NCI-H748 treated with DMSO at 0.1 percent for 48 hours (cell line): Measurements from ENCODE around the gene CFAP91.
"Not testable (repeated sequence)": the region's sequence is repeated elsewhere in the genome, so short reads cannot be mapped to it uniquely, and the experiment has no call there.

Source experiments
- DNase-seq: peaks from one replicate; lab custom pipeline; 2025; lab: John Stamatoyannopoulos, UW

The CFAP91 gene

GRCh38 chr3:119677641-119677934 is 25.2 kb upstream of the CFAP91 start:
- no peak for DNase-seq

- not testable (repeated sequence) for DNase-seq
Measured at GRCh38 chr3:119678209-119678608, 24.6 kb upstream of the CFAP91 start.

DNA sequence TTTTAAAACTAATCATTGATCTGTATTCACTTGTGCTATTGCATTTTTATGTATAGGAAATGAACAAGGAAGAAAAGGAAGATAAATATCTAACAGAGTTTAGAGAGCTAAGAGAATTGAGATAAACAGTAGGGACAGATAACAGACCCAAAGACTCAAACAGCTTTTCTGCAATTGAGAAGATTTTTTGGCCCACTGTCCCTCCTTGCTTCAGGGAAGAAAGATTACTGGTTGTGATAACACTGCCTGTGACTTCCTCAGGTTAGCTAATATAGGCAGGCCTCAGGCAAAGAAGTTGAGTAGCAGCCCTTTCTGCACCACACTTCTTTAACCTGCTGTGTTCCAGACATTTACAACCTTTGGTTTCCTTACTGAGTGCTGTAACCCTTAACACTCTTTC is 22.9 kb upstream of the CFAP91 start:
- no peak for DNase-seq

- DNase-seq: no peak
Measured at GRCh38 chr3:119681279-119681678, 21.5 kb upstream of the CFAP91 start.

GRCh38 chr3:119683421-119683820 is 19.4 kb upstream of the CFAP91 start:
- DNase-seq: no peak

DNA sequence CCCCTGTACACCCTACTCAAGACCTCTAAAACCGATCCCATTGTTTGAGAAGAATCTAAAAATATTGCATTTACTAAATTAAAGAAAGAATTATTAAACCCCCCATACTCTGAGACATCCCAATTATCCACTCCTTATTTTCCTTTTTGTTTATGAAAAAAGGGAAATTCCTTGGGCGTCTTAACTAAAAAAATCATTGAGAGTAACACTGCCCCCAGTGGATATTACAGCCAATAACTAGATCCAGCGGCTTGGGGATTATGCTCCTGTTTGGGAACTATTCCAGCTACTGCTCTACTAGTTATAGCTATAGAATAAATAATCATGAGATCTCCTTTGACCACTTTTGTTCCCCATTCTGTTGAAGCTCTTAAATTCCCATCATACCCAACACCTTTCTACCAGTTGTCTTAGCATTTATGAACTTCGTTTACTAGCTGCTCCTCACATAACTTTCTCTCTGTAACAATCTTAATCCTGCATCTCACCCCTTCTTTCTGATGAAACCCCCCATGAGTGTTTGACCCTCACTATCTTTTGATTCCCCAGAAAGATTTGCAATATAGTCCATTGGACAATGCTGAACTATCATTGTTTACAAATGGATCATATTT is 12.7 kb upstream of the CFAP91 start:
- no peak for DNase-seq

DNA sequence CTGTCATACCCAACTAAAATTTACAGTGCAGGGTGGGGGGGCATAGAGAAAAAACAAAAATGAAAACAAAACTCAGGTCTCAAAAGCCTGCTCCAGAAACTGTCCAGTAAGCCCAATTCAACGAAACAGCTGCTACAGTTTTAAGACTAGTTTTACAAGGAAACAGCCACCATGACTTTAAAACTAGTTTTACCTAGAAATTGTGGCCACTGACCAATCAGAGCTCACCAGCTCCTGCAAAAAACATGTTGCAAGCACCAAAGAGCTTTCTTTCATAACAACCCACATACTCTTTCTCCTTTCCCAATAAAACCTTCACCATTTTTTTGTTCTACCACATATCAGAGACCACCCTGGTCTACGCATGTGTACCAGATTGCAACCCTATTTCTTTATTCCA is 7.3 kb upstream of the CFAP91 start:
- no peak for DNase-seq

DNA sequence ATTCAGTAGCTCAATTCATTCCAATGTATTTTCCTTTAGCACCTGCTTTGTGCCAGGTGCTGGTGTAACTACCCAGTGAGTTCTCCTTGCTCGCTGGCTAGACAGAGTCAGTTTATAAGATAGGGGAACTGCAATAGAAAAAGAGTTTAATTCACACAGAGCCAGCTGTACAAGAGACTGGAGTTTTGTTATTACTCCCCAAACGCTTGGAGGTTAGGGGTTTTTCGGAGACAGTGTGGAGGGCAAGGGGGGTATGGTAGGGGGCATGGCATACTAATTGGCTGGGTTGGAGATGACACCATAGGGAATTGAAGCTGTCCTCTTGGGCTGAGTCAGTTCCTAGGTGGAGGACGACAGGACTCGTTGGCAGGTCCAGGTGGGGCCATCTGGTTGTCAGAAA is 5.4 kb upstream of the CFAP91 start:
- DNase-seq: no peak

DNA sequence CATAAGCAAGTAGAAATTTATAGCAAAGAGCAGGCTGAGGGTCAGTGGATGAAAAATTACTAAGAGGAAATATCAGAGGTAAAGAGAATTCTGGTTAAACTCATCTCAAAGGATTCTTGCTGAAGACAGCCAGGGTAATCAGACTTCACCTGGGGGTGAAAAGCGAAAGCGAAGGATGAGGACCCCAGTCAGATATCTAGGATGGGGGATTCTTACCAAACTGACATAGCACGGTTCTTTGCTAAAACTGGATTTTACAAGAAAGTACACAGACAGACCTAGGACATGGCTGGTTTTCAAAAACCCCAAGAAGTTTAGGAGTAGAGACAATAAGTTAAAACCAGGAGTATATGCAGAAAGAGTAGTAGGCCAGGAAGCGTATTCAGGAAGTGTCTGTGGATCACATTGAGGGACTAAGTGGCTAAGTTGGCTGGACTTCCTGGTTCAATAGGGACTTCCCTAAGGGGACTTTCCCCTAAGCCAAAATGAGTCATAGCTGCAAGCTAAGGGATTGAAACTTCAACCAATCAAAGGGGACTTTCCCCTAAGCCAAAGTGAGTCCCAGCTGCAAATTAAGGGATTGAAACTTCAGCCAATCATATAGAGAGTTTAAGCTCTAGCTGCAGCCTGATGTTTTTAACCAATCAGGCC is 2.4 kb upstream of the CFAP91 start:
- DNase-seq: no peak

- DNase-seq: no peak
Measured at GRCh38 chr3:119700920-119701734, 1.7 kb upstream of the CFAP91 start.

GRCh38 chr3:119703820-119704531 is 1.2 kb downstream of the CFAP91 start:
- no peak for DNase-seq

- DNase-seq: no peak
Measured at GRCh38 chr3:119715105-119715504, 12.3 kb downstream of the CFAP91 start.

DNA sequence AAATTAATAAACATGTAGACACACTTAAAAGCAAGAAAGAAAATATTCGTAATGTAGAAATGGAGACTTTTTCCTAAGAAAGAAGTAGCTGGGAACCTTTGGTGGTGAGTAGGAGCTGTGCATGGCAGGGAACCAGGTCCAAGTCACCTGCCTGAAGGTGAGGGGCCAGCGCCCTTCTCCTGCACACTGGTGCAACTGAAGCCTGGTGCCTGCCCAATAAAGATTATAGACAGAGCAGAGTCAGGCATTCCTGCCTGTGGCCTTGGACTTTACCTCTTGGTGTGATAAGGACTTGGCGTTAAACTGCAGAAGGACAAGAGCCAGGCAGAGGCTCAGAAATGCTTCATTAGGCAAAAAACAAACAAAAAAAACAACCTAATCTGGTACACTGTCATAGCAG is 14.2 kb downstream of the CFAP91 start:
- DNase-seq: no peak

DNA sequence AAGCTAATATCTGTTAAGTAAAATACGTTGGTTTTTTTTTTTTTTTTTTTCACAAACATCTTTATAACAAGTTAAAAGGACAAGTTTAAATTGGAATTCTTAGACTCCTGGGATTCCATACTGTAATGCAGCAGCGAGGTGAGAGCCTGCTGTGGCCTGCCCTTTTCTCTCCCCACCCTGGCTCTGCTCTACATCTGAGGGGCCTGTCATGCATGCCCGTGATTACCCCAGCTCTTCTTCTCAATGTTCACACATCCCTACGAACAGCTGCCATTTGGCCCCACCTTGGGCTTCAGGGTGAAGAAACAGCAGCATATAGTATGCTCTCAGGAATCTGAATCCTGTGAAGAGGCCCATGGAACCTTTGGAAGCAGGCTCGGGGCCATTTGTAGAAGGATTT is 14.7 kb downstream of the CFAP91 start:
- no peak for DNase-seq

DNA sequence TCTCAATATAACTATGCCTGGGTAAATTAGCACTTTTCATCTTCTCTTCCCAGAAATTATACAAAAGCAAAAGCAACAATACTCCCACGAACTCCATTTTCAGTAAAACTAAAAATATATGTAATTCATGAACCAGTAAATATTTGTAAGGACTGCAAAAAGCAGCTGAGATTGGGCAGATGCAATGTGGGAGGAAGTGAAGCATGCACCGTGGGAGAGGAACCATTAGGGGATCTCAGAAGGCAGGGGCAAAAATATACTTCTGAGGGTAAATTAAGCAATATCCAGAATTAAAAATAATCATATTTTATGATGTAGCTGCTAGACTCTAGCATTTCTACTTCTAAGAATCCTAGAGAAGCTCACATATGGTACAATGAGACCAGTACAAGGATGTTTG is 20.2 kb downstream of the CFAP91 start:
- DNase-seq: no peak

- no peak for DNase-seq
Measured at GRCh38 chr3:119726909-119727308, 24.1 kb downstream of the CFAP91 start.

GRCh38 chr3:119729996-119730395 is 27.2 kb downstream of the CFAP91 start:
- DNase-seq: no peak

DNA sequence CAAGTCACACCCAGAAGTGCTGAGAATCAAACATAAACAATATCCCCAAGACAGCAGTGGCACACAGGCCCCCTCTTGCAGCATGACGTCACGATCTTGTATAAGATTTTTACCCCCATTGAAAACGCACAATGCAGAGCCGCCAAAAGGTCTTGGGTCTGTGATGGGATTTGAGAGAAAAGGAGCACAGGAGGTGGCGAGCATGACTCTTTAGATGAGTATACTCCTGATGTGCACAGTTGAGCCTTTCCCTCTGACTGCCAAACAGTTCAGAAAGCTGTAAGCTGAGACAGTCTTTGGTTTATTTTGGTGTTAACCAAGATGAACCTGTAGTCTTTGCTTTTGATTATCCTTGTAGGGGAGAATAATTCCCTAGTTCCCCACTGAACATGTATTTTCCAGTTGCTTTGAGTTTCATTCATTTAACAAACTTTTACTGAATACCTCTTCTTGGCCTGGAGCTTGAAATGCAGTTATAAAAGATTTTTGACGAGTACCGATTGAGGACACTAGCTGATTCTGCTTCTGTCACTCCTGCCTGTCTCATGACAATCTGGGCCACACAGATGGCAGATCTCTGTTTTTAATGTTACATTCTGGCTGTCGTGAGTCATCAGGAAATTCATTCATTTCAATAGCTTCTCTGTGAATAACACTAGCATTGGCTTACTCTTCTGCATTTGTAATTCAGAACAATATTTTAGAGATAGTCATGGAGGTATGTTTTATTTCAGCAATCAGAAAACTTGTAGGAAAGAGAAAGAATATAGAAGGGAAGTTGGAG is 28.9 kb downstream of the CFAP91 start:
- no peak for DNase-seq

DNA sequence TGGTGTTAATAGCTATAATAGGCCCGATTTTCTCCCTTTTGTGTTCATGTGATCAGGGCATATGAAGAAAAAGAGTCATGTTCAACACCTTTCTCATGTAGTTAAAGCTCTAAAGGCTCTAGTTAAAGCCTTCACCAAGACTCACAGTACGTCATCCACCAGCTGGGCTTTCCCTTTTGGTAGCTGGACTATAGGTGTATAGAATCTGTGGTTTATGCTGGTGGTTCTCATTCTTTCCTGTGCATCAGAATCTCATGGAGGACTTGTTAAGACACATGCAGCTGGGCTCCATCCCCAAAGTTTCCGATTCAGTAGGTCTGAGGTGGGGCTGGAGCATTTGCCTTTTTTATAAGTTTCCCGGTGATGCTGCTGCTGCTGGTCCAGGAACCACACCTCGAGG is 31.0 kb downstream of the CFAP91 start:
- DNase-seq: no peak

GRCh38 chr3:119738741-119739140 is 35.9 kb downstream of the CFAP91 start:
- no peak for DNase-seq

DNA sequence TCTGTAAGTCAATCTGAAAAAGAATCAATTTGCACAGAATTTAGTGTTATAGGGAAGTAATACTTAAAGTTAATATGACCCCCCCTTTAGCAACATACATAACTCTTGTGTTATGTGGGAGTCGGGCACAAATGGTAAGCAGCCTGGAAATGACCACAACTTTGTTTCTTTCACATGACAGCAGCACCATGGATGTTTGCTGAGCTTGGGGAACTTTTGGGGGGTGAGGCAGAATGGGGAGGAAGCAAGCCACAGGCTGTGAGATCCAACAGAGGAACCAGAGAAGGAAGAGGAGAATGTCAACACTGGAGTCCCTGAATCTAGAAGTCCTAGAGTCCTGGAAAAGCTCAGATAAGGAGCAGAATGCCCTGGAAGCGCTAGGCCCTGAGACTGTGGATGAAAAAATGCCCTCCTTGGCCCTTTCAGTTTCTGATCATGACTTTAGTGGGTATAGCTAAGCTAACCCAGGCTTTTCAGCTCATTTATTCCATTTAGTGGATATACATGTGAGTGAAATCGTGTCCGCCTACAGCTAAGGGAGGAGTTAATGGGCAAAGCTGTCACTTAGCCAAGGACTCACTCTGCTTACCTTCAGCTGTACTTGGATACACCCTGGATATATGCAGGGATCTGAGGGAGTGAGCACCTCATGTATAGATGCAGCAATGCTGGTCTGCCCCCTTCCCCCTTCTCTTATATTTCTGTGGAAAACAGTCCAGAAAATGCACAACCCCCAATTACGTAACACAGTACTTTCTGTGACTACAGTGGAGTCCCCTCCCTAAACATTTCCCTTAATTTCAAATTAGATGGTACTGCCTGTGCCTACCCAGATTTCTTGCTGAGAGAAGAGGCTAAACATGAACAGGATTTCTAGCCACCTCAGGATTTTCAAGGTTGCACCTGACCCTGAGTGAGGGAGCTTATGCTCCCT is 39.1 kb downstream of the CFAP91 start:
- no peak for DNase-seq
